Rectal smooth muscle tissue (tissue), 1 donor: ENCODE results near the gene SLF1.

Experiments used
- H3K27ac ChIP-seq: one replicate; pipeline ENCODE4 v1.7.0; 2013; ENCODE audit warnings: low read depth, low read length, inconsistent platforms
- H3K27me3 ChIP-seq: one replicate; pipeline ENCODE4 v1.7.0; 2013; ENCODE audit warnings: low read length; ENCODE audit not compliant: control insufficient read depth, insufficient read depth
- H3K36me3 ChIP-seq: one replicate; pipeline ENCODE4 v1.7.0; 2013; ENCODE audit warnings: low read length; ENCODE audit not compliant: control insufficient read depth, insufficient read depth
- H3K4me1 ChIP-seq: one replicate; pipeline ENCODE4 v1.7.0; 2013; ENCODE audit warnings: low read length; ENCODE audit not compliant: control insufficient read depth, insufficient read depth
- H3K4me3 ChIP-seq: one replicate; pipeline ENCODE4 v1.7.0; 2013; ENCODE audit warnings: low read length
- H3K9ac ChIP-seq: one replicate; pipeline ENCODE4 v1.7.0; 2013; ENCODE audit warnings: low read length

SLF1 gene

DNA sequence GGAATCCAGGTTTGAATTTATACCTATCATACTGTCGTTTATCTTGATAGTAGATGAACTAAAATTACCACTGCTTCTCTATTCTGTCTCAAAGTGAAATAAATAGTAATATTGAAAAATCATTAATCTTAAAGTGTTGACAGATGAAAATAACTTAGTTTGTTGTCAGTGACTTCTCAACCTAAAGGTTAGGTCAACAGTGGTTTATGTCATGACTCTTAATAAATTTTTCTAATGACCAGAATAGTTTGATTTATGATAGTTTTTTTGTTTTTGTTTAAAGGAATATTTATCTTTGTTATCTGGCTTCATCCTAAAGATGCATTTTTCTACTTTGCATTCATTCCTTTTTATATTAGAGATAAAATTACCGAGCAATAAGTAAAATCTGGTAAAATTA is 81.1 kb downstream of the SLF1 start:
- Histone ChIP-seq H3K9ac (no peak overlapping the region), H3K4me3 (no peak overlapping the region), H3K27me3 (no peaks in the 10 kb centered on the region), H3K36me3 (no peaks in the 10 kb centered on the region), H3K4me1 (no peaks in the 10 kb centered on the region), H3K27ac (no peak overlapping the region)

DNA sequence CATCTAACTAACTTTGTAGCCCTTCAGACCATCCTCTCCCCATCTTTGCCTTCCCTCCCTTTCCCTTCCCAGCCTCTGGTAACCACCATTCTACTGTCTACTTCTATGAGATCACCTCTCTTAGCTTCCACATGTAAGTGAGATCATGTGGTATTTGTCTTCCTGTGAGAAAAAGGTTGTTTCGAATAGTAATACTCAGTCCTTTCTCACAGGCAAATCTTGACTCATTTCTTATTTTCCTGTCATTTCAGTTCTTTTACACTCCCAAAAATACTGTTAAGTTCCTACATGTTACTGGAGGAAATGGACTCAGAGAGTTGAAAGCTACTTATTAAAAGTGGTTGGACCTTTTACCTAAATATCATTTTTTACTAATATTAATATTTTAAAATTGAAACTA is 82.1 kb downstream of the SLF1 start:
- Histone ChIP-seq H3K36me3 (no peaks in the 10 kb centered on the region), H3K27me3 (no peaks in the 10 kb centered on the region), H3K4me1 (no peaks in the 10 kb centered on the region), H3K27ac (no peak overlapping the region), H3K9ac (no peak overlapping the region), H3K4me3 (no peak overlapping the region)

GRCh38 chr5:94702729-94703128 is 84.3 kb downstream of the SLF1 start:
- no peak overlapping the region for H3K27ac ChIP-seq

DNA sequence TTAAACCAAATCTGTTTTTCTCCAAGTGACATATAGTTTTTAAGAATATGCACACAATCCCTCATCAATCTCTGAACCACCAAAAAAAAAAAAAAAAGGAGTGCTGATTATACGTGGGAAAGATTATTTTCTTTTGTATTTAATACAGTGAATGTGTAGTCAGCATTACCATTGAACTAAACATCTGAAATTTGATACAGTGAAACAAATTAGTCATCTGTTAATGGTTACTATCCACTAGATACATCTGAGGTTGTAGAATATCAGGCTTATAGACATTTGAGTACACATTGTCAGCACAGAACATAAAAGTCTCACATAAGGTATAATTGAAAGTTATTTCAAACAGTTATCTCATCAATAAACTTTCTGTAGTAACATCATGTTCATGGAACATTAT is 87.0 kb downstream of the SLF1 start:
- H3K9ac ChIP-seq, result no peak overlapping the region
- H3K4me1 ChIP-seq, result no peaks in the 10 kb centered on the region
- H3K27me3 ChIP-seq, result no peaks in the 10 kb centered on the region
- H3K4me3 ChIP-seq, result no peak overlapping the region
- H3K36me3 ChIP-seq, result no peaks in the 10 kb centered on the region
- H3K27ac ChIP-seq, result no peak overlapping the region

More at GRCh38 chr5:94702729-94703128, 84.3 kb downstream of the SLF1 start:
- H3K36me3 ChIP-seq, result no peaks in the 10 kb centered on the region
- H3K27me3 ChIP-seq, result no peaks in the 10 kb centered on the region
- no peak overlapping the region for H3K9ac ChIP-seq
- no peak overlapping the region for H3K4me3 ChIP-seq
- no peaks in the 10 kb centered on the region for H3K4me1 ChIP-seq

GRCh38 chr5:94707359-94707758 is 88.9 kb downstream of the SLF1 start:
- H3K27ac ChIP-seq, result no peak overlapping the region
- H3K27me3 ChIP-seq, result no peaks in the 10 kb centered on the region
- no peak overlapping the region for H3K9ac ChIP-seq
- no peaks in the 10 kb centered on the region for H3K36me3 ChIP-seq
- no peak overlapping the region for H3K4me3 ChIP-seq
- H3K4me1 ChIP-seq, result no peaks in the 10 kb centered on the region

GRCh38 chr5:94709277-94709676 is 90.8 kb downstream of the SLF1 start:
- no peaks in the 10 kb centered on the region for H3K4me1 ChIP-seq
- H3K27ac ChIP-seq, result no peak overlapping the region
- H3K36me3 ChIP-seq, result no peaks in the 10 kb centered on the region
- H3K27me3 ChIP-seq, result no peaks in the 10 kb centered on the region
- H3K9ac ChIP-seq, result no peak overlapping the region
- no peak overlapping the region for H3K4me3 ChIP-seq

GRCh38 chr5:94711785-94712184 is 93.3 kb downstream of the SLF1 start:
- no peak overlapping the region for H3K4me3 ChIP-seq
- H3K27ac ChIP-seq, result no peak overlapping the region
- no peak overlapping the region for H3K9ac ChIP-seq
- H3K4me1 ChIP-seq, result no peaks in the 10 kb centered on the region
- H3K27me3 ChIP-seq, result no peaks in the 10 kb centered on the region
- no peaks in the 10 kb centered on the region for H3K36me3 ChIP-seq

- H3K9ac ChIP-seq, result no peak overlapping the region
- H3K27me3 ChIP-seq, result no peaks in the 10 kb centered on the region
- H3K27ac ChIP-seq, result no peak overlapping the region
- H3K4me3 ChIP-seq, result no peak overlapping the region
- no peaks in the 10 kb centered on the region for H3K36me3 ChIP-seq
- no peaks in the 10 kb centered on the region for H3K4me1 ChIP-seq
Measured at GRCh38 chr5:94715768-94716167, 97.3 kb downstream of the SLF1 start.

- Histone ChIP-seq H3K9ac (no peak overlapping the region), H3K27ac (no peak overlapping the region), H3K27me3 (no peaks in the 10 kb centered on the region), H3K36me3 (no peaks in the 10 kb centered on the region), H3K4me3 (no peak overlapping the region), H3K4me1 (no peaks in the 10 kb centered on the region)
Measured at GRCh38 chr5:94725142-94725541, 106.7 kb downstream of the SLF1 start.

DNA sequence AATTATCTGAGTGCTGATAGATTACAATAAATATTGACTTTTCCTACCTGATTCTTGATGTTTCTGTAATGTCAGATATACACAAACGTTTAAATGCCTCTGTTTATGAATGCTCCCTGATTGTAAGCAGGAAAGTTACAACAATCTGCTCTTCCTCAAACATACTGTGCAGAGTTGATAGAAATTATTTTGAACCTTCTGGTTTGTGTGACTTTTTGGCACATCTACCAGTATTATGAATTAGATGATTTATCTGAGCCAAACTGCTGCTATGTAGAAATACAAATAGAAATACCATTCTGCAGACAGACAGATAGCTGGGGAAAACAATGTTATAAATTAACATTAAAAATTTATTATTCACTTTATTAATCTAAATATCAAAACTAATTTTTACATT is 113.0 kb downstream of the SLF1 start:
- Histone ChIP-seq H3K4me3 (no peak overlapping the region), H3K4me1 (no peaks in the 10 kb centered on the region), H3K27me3 (no peaks in the 10 kb centered on the region), H3K36me3 (no peaks in the 10 kb centered on the region), H3K27ac (no peak overlapping the region), H3K9ac (no peak overlapping the region)

DNA sequence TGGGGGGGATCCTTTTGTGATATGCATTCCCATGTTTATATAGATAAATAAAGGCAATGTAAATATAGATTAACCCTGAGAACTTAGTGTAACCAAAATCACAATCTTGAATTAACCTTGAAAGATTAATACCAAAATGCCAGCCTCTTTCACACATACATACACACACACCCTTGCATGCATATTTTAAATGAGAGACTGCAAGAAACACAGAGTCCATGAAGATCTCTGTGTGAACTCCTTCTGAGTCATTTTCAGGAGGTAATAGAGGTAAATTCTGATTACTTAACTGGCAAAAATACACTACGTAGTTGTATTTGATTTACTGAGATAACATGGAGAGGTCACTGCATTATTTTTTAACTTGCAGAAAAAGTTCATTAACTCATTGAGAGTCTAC is 118.0 kb downstream of the SLF1 start:
- no peaks in the 10 kb centered on the region for H3K36me3 ChIP-seq

GRCh38 chr5:94740286-94740685 is 121.8 kb downstream of the SLF1 start:
- no peak overlapping the region for H3K27ac ChIP-seq
- no peak overlapping the region for H3K9ac ChIP-seq
- no peaks in the 10 kb centered on the region for H3K36me3 ChIP-seq
- no peaks in the 10 kb centered on the region for H3K27me3 ChIP-seq
- no peak overlapping the region for H3K4me3 ChIP-seq
- no peaks in the 10 kb centered on the region for H3K4me1 ChIP-seq

More for the DNA sequence above, 118.0 kb downstream of the SLF1 start:
- no peak overlapping the region for H3K27ac ChIP-seq
- no peaks in the 10 kb centered on the region for H3K4me1 ChIP-seq
- H3K27me3 ChIP-seq, result no peaks in the 10 kb centered on the region
- H3K4me3 ChIP-seq, result no peak overlapping the region
- H3K9ac ChIP-seq, result no peak overlapping the region

GRCh38 chr5:94742852-94743251 is 124.4 kb downstream of the SLF1 start:
- no peaks in the 10 kb centered on the region for H3K4me1 ChIP-seq
- H3K9ac ChIP-seq, result no peak overlapping the region
- no peaks in the 10 kb centered on the region for H3K36me3 ChIP-seq
- no peak overlapping the region for H3K27ac ChIP-seq
- H3K4me3 ChIP-seq, result no peak overlapping the region
- no peaks in the 10 kb centered on the region for H3K27me3 ChIP-seq
